HK-2 (cell line): ENCODE measurements around the gene AKAP6.

Experiments used
- DNase-seq: peaks from one replicate; pipeline ENCODE4 v3.0.0-alpha.2; 2018; ENCODE audit not compliant: unreplicated experiment

The AKAP6 gene

DNA sequence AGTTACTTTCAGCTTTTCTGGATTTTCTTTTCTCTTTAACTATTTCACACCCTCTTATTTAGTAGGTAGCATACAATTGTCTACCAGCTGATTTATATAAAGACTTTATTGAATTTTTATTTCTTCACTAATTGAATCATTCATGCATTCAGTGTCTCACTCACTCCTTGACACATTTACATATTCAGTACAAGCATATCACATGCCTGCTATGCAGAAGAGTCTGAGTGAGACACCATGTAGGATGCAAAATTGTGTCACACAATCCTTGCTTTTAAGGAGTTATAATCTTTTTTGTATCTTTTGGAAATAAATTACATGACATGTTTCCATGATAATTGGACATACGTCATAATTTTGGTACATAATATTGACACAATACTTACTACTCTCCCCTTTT lies 83.0 kb downstream of the AKAP6 start:
- DNase-seq: no peak

DNA sequence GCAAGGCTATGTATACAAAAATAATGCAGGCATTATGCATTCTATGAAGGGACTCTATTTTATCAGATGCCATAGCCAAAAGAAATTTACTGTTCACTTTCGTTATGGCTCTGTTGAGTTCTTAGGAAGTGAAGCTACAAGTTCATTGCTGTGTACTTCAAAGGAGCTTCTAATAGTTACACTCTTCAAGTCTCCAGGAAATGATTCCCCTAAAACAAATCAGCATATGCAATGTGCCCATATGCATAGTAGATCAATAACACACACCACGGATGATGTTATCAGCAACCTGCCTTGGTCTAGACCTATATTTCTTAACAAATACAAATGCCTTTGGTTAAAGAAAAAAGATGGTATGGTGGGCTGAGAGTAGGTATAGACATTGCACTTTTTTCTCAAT lies 83.4 kb downstream of the AKAP6 start:
- no peak for DNase-seq

DNA sequence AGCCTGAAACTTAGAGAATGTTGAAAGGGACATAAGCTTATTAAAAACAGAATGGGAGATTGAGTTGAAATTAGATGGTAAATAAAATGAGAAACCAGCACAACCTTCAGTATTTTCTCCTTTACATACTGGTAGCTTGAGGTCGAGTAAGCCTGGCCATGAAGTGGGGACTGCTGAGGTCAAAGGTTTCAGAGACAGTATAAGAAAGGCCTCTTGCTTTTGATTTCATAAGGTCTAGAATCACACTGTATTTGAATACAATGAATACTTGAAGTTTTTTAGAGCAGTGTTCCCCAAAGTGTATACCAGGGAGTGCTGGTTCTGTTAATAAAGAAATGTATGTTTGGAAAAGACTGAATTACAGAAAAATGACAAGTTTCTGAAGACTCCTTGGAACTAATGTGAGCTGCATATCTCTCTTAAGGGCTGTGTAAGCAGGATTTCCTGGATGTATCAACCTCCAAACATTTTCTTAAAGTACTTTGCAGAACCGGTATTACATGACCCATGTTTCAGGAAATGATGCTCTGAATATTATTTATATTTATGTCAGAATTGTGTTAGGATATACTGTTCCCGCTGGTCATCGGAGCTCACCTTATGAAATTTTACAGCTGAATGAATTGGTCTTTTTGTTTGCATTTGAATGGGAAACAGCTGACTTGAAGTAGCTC lies 85.0 kb downstream of the AKAP6 start:
- no peak for DNase-seq

DNA sequence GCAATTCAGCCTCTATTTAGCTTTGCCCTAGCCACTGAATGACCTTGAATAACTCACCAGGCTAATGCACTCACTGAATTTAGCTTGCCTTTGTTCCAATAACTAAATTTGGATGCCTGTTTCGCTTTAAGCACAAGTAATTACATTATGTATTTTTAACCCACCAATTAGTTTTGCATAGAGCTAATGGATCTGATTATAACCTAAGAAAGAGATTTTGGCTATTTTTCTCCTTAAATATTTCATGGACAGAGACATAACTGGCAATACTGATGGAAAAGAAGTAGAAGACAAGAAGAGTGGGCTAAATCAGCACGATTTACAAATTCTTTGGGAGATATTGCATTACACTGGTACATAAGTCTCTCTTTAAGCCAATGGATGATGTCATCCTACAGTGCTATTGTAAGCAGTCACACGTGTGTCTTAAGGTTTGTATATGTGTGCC lies 85.7 kb downstream of the AKAP6 start:
- DNase-seq: no peak

DNA sequence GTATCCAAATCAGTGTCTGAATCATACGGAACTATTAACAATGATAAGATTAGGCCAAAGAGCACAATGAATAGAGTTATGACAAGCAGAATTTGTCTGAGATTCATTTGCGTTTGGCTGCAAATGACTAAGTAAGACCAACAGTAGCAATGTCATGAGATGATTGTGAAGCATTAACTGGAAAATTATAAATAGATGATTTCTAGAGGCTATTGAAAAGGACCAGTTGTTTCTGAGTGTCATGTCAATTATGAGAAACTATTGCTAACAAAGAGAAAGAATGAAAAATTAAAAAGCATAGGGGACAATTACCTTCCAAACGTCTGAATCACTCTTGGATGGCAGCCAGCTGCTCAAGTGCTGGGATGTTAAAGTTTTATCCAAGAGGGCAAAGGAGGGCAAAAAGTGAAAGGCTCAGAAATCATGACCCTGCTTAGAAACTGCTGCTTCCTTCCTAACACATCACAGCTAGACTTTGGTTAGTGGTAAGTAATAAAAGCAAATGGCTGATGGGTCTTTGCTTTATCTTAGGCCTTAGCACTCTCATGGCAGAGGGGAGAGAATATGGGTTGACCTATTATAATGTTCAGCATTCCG lies 89.0 kb downstream of the AKAP6 start:
- peak; percentile 76 for DNase-seq

DNA sequence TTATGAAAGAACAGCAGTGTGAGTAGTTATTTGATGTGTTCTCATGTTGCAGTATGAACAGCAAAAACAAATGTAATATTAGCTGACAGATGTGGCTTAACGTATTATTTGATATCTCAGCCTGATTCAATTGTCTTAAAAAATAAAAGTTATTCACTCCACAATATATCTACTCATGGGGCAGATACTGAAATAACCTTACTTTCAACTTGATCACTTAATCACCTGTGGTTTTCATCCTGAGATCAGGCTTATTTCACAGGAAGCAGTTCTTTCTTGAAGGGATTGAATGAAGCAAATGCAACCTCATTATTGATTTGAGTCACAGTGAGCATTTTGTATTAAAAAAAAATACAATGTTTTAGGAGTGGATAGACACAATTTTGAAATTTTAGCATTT lies 90.3 kb downstream of the AKAP6 start:
- DNase-seq: no peak

DNA sequence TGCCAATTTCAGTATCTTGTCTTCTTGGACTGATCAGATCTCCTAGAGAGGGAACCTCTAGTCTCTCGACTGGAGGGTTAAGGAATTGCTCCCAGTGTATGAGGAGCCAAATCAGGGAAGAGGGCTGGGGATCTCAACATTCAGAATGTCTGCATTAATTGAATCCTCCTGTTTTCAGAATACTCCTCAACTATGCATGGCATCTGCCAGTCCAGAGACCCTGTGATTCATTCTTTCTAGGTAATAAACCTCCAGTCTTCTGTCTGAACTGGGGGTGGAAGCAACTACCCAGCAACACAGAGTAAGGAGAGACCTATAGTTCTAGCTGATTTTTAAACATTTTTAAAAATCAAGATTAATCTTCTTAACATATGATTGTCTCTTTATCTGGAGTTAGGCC lies 92.7 kb downstream of the AKAP6 start:
- DNase-seq: no peak

DNA sequence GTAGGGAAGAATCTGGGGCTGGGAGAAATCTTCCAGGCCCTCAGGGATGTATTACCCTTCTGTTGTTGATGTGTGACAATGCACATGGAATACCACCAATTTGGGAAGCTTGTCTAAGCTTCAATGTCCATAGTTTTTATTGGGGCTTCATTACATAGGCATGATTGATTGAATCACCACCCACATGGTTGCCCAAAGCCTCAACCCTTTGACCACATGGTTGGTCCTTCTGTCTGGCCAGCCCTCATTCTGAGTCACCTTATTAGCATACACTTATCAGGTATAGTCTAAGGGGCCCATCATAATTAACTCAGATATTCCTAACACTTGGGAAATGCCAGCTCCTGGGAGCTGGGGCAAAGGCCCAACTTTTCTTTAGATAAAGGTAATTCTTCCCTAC lies 93.3 kb downstream of the AKAP6 start:
- DNase-seq: no peak

DNA sequence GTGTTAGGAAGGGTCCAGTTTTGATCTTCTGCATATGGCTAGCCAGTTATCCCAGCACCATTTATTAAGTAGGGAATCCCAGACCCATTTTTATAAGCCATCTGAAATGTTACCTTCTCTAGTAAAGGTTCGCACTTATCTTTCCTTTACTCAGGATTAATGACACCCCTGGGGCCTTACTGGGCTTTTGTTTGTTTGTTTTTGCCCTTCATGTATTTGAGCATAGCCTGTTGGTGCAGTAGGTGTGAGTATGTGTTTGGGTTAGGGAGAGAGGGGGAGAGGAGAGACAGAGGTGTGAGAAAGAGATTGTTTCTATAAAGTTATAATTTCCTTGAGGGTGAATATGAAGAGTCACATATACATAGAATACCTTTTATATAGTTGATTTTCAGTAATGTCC lies 96.9 kb downstream of the AKAP6 start:
- DNase-seq: no peak

DNA sequence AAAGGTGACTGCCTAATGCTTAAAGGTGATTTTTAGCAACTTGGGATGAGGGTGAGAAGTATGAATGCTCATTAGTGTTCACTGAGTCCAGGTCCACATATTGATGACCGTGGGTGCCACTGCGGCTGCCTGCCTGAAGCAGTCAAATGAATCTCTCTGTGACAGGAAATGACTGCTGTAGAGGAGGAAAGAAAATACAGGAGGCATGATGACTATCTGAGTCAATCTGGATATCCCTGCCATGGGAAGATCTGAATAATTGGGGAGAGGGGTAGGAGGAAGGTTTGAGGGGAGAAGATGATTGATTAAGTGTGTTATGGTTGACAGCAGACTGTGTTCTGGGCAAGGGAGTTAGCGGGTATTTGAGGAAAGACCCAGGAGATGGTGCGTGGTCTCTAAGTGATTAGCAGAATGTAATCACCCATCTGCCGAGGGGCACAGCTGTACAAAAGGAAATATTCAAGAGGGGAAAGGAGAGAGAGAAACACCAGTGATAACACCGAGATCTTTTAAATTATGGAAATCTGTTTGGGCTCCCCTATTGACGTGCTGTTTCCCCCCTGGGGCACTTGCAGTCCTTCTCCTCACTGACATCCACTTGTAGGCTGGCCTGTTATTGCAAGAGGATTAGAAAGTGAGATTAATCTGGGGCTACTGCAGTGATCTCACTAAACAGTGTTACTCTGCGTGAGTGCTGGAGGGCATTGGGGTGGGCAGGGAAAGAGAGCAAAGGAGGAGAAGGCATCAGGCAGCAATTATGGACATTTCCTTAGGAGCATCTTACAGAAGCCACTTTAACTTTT lies 97.7 kb downstream of the AKAP6 start:
- no peak for DNase-seq

DNA sequence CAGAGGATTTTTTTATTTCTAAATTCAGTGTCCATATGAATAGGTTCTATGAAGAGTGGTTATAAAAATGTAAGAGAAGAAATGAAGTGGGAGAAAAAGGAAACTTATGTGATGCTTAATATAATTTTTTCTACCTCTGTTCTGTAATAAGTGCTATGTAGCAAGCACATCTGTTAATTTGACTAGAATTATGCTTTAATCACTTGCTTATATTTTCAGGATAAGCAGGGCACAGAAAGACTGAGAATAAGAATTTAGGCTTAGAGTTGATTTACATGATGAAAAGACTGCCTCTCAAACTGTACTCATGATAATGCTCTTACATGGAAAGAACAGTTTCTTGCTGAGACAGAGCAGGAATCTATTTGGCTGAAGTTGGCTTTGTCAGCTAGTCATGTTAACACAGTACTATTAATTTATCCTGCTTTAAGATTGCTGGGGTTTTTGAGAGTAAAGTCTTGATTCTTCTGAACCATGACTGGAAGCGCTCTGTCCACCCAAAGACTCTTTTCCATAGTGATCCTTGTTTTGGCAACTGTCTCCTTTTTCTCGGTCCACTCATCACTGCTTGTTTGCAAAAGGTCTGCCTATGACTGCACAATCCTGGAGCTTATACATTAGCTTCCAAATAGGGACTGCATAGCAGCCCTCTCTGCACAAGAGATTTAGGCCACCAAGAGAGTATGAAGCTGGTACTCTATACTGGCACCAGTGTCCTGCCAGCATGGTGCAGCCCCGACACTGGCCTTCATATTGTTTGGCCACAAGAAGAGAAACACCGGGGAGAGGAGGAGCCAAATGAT lies 98.8 kb downstream of the AKAP6 start:
- DNase-seq: no peak

DNA sequence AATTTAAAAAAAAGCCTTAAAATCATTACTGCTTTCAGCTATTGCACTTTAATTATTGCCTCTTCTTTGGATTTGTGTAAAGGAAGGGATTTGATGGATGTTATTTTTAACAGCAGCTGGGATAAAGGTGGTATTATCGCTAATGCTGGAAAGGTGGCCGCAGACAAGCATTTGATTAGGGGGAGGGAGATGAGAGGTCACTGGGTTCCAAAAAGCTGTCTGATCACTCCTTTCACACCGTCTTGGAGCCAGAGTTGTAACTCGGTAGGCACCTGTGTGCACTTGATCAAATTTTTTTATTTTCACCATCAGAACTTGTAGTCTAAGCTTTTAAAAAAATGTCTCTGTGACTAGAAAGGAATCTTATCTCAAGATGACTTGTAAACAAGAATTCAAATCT lies 99.8 kb downstream of the AKAP6 start:
- DNase-seq: no peak

DNA sequence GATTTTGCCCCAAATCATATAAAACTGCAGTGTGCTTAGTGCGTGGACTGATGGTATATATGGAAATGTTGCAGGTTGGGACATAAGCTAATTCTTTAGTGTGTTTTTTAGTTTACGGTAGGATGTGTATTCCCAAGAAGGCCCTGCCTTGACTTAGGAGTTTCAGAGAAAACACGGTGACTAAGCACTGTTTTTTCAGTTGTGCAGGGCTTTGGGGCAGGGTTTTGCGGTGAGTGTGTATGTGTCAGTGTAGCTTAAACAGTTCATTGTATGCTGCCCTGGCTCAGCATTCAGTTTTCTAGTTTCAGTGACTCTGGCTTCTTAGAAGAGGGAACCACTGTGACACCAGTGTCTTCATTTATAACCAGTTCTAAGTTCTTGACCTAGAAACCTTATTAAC lies 101.2 kb downstream of the AKAP6 start:
- DNase-seq: no peak

DNA sequence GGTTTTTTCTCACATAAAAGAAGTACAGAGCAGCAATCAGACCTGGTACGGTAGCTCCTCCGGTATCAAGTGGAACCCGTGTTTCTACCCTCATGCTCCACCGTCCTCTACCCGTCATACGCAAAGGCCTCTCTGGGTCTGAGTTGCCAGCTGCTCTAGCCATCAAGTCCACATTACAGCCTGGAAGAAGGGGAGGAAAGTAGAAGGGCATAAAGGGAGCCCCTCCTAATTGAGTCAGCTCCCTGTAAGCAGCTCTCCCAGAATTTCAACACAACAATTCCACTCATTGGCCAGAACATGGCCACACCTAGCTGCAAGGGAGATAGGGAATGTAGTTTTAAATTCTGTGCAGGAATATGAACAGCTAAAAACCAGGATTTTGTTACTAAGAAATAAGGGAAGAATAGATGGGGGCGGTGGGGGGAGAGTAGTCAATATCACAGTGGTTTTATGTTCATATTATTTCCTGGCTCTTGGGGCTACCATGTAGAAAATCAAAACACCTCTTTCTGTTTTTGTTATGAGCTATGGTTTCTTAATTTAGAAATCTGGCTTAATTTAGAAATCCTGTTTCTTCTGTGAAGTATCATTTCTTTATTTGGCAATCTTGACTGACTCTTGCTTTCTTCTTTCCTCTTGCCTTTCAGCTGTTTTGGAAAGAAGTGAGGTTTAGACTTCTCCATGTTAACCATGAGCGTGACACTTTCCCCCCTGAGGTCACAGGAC lies 103.9 kb downstream of the AKAP6 start:
- DNase-seq: no peak

DNA sequence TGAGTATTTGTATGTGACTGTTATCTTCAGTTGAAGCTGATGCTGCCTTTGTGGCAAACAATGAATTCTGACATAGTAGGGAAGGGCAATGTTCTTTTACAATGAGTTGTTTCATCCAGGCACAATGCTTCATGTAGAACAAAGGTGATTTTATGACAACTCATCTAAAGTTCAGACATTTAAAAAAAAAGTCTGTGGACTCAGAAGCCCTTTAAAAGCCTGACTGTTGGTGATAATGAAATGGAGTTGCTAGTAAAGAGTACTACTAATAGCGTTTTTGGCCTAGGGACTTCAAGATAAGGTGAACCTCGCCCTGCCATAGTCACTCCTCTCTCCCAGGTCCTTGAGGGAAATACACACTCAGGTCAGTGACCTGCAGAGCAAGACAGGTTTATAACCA lies 105.1 kb downstream of the AKAP6 start:
- no peak for DNase-seq

DNA sequence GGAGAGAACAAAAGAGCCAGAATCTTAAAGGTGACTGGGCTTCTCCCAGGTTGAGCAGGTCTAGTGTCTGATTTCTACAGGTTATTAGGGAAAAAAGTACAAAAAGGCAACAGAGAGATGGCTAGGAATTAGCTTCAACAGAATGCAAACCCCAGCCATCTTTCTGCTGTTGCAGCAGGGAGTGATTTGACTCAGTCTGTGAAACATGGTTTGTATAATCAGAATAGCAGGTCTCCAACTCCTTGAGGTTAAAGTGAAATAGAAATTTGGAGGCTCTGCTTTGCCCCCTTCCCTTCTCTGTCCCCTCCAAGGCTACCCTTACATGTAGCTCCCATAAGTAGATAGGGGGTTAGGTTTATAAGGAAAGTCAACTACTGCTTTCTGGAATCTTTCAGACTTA lies 105.8 kb downstream of the AKAP6 start:
- DNase-seq: no peak

DNA sequence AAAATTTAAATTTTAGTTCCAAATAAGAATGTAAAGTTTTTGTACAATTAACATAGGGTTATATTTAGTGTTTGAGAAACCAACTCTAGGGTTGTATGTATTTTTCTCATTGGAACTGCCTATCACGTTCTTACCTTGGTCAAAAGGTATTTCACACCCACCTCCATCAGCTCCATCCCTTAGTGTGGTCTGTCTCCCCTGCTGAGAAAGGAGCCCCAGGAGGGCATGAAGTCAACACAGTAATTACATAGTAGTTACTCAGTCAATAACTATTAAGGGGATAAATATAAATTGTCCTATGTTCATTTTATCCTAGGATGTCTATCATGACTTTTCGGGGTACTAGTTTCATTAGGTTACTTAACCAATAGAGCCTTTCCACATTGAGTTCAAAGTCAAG lies 106.3 kb downstream of the AKAP6 start:
- no peak for DNase-seq

DNA sequence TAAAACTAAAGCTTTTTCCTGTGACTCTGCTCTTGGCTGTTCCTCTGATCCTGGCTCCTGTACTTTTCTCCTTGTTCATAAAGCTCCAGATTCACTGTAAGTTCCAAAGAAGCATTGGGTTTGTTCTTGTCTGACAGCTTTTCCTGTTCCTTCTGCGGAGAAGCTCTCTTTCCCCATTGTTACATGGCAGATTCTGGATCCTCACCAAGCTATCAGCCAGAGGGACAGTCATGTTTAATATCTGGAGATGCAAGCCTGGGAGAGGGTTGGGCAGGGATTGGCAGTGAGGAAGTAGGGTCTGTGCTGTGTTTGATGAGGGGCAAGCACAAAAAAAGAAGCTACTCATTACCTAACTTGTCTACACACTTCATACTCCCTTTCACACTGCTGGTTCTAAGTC lies 107.9 kb downstream of the AKAP6 start:
- DNase-seq: no peak

DNA sequence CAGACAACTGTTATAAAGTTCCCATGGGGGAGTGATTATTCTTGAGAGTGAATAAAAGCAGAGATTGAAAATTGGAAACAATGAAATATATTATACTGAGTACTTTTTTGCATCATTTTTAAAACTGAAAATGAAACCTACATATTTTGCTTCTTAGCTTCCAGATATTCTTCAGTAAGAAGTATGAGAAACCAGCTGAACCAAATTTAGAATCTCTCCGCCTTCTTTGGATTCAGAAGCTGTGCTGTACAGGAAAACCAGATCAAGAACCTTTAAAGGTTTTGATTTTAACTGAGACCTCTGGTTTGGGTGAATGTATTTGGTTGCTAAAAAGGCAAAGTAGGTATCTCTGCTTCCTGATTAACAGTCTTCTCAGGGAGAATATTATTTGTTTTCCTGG lies 109.4 kb downstream of the AKAP6 start:
- no peak for DNase-seq

DNA sequence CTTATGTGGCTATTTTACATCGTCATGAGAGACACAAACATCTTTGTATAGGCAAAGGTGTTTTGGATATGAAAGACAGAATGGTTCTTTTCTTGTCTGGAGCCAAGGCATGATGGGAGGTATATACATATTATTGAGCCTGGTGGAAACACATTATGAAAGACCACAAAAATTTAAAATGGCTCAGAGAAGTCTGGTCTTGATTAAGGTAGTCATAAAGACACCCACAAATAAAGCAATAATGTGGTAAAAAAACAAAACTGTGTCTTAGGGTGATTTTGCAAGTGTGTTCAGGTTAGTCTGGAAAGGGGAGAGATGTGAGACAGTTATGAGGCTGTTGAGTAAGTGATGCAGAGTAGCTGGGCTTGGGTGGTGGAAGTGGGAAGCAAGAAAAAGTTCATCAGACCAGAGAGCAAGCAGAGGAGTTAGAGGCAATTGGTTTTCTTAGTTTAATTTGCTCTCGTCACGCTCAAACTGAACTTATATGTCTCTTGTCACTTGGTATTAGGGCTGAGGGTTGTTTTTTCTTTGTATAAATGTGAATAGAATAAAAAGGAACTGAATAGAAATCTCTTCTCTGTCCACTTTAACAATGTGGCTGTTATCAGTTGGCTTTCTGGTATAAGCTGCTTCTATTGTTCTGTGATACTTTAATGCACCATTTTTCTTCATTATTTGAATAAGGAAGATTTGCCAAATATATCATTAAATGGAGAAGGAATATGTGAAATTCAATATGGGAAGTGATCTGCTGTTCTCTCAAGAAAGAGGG lies 115.0 kb downstream of the AKAP6 start:
- no peak for DNase-seq

DNA sequence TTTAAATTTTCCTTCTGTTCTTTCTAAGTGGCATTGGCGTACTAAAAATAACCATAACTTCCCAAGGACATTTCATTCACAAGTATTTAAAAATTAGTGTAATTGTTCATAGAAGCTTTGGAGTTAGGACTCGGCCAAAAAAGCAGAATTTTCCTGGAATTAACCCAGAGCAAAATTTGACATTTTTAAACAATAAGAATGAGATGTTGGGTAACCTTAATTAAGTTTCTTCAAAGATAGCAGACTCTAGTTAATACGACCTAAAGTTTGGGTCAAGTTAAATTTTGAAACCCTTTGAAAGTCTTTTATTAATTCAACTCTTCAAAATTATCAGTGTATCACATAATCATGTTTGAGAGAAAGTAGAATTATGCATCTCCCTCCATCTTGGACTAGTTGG lies 118.3 kb downstream of the AKAP6 start:
- DNase-seq: no peak
